PFSK-1 (cell line): ENCODE results near the gene NPY2R.

Source experiments
- POLR2AphosphoS5 ChIP-seq: IDR thresholded peaks from 2 replicates; pipeline ENCODE4 v1.6.1; 2012; ENCODE audit warnings: low read depth, mild to moderate bottlenecking, control low read depth, low read length, moderate library complexity
- TAF1 ChIP-seq: IDR thresholded peaks from 2 replicates; pipeline ENCODE4 v1.6.1; 2012; ENCODE audit warnings: low read length, control low read depth, borderline replicate concordance; ENCODE audit not compliant: insufficient read depth
- TF ChIP-seq, protein P1 (sequence below), 2 experiments: IDR thresholded peaks; 2 replicates each; pipeline versions ENCODE4 v1.6.1 to v1.8.0; 2011 to 2012; ENCODE audit warnings: low read depth in 2 of 2, low read length in 2 of 2, control low read depth in 1 of 2, inconsistent platforms in 1 of 2, mild to moderate bottlenecking in 1 of 2, moderate library complexity in 1 of 2; ENCODE audit not compliant: insufficient read depth in 1 of 2

DNA sequence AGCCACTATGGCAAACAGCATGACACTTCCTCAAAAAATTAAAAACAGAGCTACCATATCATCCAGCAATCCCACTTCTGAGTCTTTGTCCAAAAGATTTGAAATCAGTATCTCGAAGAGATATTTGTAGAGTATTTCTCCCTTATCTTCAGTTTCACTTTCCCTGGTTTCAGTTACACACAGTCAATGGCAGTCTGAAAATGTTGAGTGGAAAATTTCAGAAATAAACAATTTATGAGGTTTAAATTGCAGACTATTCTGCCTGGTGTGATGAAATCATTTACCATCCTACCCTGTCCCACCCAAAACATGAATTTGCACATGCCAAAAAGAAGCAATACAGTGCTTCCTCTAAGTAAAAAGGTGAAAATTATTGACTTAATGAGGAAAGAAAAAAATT, 43.9 kb downstream of the NPY2R start:
- TF ChIP-seq POLR2AphosphoS5 (no peak), TAF1 (no peak)
- TF ChIP-seq, protein P1, sequence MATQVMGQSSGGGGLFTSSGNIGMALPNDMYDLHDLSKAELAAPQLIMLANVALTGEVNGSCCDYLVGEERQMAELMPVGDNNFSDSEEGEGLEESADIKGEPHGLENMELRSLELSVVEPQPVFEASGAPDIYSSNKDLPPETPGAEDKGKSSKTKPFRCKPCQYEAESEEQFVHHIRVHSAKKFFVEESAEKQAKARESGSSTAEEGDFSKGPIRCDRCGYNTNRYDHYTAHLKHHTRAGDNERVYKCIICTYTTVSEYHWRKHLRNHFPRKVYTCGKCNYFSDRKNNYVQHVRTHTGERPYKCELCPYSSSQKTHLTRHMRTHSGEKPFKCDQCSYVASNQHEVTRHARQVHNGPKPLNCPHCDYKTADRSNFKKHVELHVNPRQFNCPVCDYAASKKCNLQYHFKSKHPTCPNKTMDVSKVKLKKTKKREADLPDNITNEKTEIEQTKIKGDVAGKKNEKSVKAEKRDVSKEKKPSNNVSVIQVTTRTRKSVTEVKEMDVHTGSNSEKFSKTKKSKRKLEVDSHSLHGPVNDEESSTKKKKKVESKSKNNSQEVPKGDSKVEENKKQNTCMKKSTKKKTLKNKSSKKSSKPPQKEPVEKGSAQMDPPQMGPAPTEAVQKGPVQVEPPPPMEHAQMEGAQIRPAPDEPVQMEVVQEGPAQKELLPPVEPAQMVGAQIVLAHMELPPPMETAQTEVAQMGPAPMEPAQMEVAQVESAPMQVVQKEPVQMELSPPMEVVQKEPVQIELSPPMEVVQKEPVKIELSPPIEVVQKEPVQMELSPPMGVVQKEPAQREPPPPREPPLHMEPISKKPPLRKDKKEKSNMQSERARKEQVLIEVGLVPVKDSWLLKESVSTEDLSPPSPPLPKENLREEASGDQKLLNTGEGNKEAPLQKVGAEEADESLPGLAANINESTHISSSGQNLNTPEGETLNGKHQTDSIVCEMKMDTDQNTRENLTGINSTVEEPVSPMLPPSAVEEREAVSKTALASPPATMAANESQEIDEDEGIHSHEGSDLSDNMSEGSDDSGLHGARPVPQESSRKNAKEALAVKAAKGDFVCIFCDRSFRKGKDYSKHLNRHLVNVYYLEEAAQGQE (IDR thresholded peaks at IDR 0.05; ENCODE audit: insufficient read depth in 1 of 2, low read depth in 2 of 2, low read length in 2 of 2): no peak
